OCI-LY1 (cell line): ENCODE measurements around the gene ZSCAN26.

Experiments used
- EZH2 ChIP-seq: fragments of 200-600 bp; sonication (generic), shearing (Covaris generic); IDR thresholded peaks from 2 replicates; pipeline ENCODE4 v1.8.0; 2017; ENCODE audit warnings: borderline replicate concordance, mixed run types, mild to moderate bottlenecking, antibody characterized with exemption, low read length, moderate library complexity, mixed read lengths
- TF ChIP-seq, protein P1 (sequence below): fragments of 200-600 bp; sonication (generic), shearing (Covaris generic); IDR thresholded peaks from 2 replicates; pipeline ENCODE4 v1.5.1; 2017; ENCODE audit warnings: mild to moderate bottlenecking, antibody characterized with exemption, low read length, moderate library complexity, mixed read lengths

DNA sequence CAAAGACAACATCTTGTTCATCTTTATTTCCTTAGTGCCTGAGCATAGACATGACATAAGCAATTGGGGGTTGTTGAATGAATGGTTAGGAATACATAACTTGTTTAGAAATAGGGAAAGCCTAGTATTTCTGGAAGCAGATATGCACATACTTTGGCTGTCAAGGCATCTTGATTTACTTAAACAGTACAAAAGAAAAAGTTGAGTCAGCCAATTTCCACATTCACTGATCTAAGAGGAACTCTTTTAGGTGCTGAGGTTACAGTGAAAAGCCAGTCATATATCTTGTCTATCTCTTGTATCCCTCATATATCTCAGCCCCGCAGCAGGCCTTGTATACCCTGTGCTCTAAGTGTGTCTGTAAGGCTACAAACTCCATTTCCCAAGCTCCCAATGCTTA is 26.5 kb upstream of the ZSCAN26 start:
- TF ChIP-seq, protein P1, sequence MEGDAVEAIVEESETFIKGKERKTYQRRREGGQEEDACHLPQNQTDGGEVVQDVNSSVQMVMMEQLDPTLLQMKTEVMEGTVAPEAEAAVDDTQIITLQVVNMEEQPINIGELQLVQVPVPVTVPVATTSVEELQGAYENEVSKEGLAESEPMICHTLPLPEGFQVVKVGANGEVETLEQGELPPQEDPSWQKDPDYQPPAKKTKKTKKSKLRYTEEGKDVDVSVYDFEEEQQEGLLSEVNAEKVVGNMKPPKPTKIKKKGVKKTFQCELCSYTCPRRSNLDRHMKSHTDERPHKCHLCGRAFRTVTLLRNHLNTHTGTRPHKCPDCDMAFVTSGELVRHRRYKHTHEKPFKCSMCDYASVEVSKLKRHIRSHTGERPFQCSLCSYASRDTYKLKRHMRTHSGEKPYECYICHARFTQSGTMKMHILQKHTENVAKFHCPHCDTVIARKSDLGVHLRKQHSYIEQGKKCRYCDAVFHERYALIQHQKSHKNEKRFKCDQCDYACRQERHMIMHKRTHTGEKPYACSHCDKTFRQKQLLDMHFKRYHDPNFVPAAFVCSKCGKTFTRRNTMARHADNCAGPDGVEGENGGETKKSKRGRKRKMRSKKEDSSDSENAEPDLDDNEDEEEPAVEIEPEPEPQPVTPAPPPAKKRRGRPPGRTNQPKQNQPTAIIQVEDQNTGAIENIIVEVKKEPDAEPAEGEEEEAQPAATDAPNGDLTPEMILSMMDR: no peak
- no peak for TF ChIP-seq EZH2
